Panc1 (cell line): ENCODE measurements around the gene METTL26. TPM values are rescaled to one million over a fixed set of nuclear protein-coding genes. Genes with fewer than 3 reads are reported as not detected.

Experiments used
- ATAC-seq: fragments of 200-7000 bp; cut with Tn5 transposase; 2 replicates; pipeline ENCODE4 v1.9.1; 2020; ENCODE audit warnings: mild to moderate bottlenecking, moderate library complexity
- BruUV-seq: library from RNA; stranded (reverse); fragments of 400-500 nt; replicated peaks from 2 replicates; lab custom pipeline; 2021; lab: Mats Ljungman, UMichigan
- CTCF ChIA-PET: fragments of 300-600 bp; sonication (Branson Sonifier 250); formaldehyde crosslinking; loops from one replicate; lab custom pipeline; 2022; ENCODE audit warnings: antibody characterized with exemption; lab: Charles Lee
- POLR2A ChIA-PET: fragments of 300-600 bp; sonication (Branson Sonifier 250); formaldehyde crosslinking; loops from one replicate; lab custom pipeline; 2022; ENCODE audit warnings: antibody characterized with exemption; lab: Charles Lee
- DNase-seq: peaks from one replicate; pipeline ENCODE4 v3.0.0-alpha.2; 2010; ENCODE audit warnings: low read depth, low spot score
- H3K27ac ChIP-seq: 2 replicates; pipeline ENCODE4 v1.5.1; 2011; ENCODE audit warnings: mild to moderate bottlenecking, low read length, inconsistent platforms
- H3K27me3 ChIP-seq: fragments of 200-500 bp; sonication (Bioruptor generic); 2 replicates; pipeline ENCODE4 v1.6.0; 2014; ENCODE audit warnings: low read length, inconsistent platforms; ENCODE audit not compliant: control insufficient read depth, insufficient read depth
- H3K36me3 ChIP-seq: fragments of 200-500 bp; sonication (Bioruptor generic); 2 replicates; pipeline ENCODE4 v1.5.1; 2014; ENCODE audit warnings: inconsistent platforms, mild to moderate bottlenecking, low read length, moderate library complexity; ENCODE audit not compliant: control insufficient read depth, insufficient read depth
- H3K4me1 ChIP-seq: 2 replicates; pipeline ENCODE4 v1.5.1; 2011; ENCODE audit warnings: inconsistent platforms, mild to moderate bottlenecking, low read length, moderate library complexity; ENCODE audit not compliant: control insufficient read depth, insufficient read depth
- H3K4me3 ChIP-seq, 2 experiments: 2 replicates each; pipeline ENCODE4 v1.5.1; 2011 to 2012; ENCODE audit warnings: low read depth in 2 of 2, low read length in 2 of 2, mild to moderate bottlenecking in 2 of 2, inconsistent platforms in 1 of 2, moderate library complexity in 1 of 2
- H3K9me3 ChIP-seq: fragments of 200-500 bp; sonication (Bioruptor generic); 2 replicates; pipeline ENCODE4 v1.5.1; 2014; ENCODE audit warnings: low read depth, mild to moderate bottlenecking, inconsistent platforms, low read length, moderate library complexity; ENCODE audit not compliant: control insufficient read depth, insufficient read depth
- POLR2AphosphoS5 ChIP-seq: IDR thresholded peaks from 2 replicates; pipeline ENCODE4 v1.6.1; 2012; ENCODE audit warnings: mild to moderate bottlenecking, low read depth, low read length, moderate library complexity
- REST ChIP-seq, 2 experiments: IDR thresholded peaks; 2 replicates each; pipeline ENCODE4 v1.6.1; 2011 to 2012; ENCODE audit warnings: low read depth in 2 of 2, control low read depth in 1 of 2, low read length in 1 of 2, mild to moderate bottlenecking in 1 of 2, moderate library complexity in 1 of 2; ENCODE audit not compliant: insufficient read depth in 1 of 2
- SIN3A ChIP-seq: IDR thresholded peaks from 2 replicates; pipeline ENCODE4 v1.6.1; 2012; ENCODE audit warnings: low read depth, mild to moderate bottlenecking, low read length, moderate library complexity, borderline replicate concordance; ENCODE audit not compliant: insufficient read depth
- TCF7L2 ChIP-seq: IDR thresholded peaks from 2 replicates; pipeline ENCODE4 v1.6.1; 2011; ENCODE audit warnings: mild to moderate bottlenecking, low read depth, low read length, inconsistent platforms
- in situ Hi-C: cut with HindIII; loops from 2 replicates; pipeline ENCODE4 v1.10.0; 2016; ENCODE audit warnings: low sequenced_read_pairs, low pct_unique_long_range_greater_than_20kb
- intact Hi-C: fragments of 100-400 bp; cut with micrococcal nuclease; formaldehyde crosslinking; loops from one replicate; pipeline ENCODE4 v1.10.0; 2022; ENCODE audit not compliant: unreplicated experiment
- total RNA-seq: library from RNA; stranded (reverse); gene quantifications from one replicate; pipeline ENCODE4 v1.2.1, GENCODE V29; 2021; ENCODE audit not compliant: unreplicated experiment
- TF ChIP-seq, protein P1 (sequence below): fragments of 450-650 bp; IDR thresholded peaks from 2 replicates; pipeline ENCODE4 v1.5.1; 2017; ENCODE audit warnings: mild to moderate bottlenecking

METTL26 gene
- total RNA-seq, 1 experiment from 2014 or later = 91.8 TPM

DNA sequence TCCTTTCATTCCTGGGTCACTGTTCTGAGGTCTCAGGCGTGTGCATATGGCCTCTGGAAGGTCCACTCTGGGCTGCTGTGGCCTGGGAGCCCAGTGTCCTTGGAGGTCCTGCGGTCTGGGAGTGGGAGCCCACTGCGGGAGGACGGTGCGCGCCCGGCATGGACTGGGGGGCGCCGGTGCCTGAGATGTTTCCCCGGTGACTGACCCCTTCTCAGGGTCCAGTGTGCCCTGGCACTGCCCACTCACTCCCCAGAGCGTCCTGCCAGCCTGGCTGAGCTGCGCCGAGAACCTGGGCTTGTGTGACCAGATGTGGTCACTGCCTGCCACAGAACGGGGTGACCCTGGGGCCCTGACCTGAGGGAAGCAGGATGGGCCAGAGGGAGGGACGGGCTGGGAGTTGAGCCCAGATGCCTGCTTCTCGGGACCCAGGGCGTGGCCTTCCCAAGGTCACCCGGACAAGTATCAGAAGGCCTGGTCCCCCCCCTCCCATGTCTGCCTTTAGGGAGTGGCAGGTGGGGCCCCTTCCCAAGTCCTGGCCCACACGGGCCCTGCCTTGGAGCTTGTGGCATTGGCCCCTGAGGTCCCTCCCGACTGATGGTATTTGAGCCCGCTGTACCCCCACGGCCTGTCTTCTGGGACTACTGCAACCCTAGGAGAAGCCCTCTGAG lies 38.2 kb upstream of the METTL26 start:
- peak; percentile 19 for ATAC-seq
- TF ChIP-seq POLR2AphosphoS5 (no peak), SIN3A (no peak), REST (IDR thresholded peaks at IDR 0.05; ENCODE audit: insufficient read depth in 1 of 2, low read depth in 2 of 2, low read length in 1 of 2) (no peak), TCF7L2 (no peak)
- TF ChIP-seq, protein P1, sequence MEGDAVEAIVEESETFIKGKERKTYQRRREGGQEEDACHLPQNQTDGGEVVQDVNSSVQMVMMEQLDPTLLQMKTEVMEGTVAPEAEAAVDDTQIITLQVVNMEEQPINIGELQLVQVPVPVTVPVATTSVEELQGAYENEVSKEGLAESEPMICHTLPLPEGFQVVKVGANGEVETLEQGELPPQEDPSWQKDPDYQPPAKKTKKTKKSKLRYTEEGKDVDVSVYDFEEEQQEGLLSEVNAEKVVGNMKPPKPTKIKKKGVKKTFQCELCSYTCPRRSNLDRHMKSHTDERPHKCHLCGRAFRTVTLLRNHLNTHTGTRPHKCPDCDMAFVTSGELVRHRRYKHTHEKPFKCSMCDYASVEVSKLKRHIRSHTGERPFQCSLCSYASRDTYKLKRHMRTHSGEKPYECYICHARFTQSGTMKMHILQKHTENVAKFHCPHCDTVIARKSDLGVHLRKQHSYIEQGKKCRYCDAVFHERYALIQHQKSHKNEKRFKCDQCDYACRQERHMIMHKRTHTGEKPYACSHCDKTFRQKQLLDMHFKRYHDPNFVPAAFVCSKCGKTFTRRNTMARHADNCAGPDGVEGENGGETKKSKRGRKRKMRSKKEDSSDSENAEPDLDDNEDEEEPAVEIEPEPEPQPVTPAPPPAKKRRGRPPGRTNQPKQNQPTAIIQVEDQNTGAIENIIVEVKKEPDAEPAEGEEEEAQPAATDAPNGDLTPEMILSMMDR = no peak
- intact Hi-C loops = no loop called here
- POLR2A ChIA-PET = no interaction called here
- H3K4me1 ChIP-seq = peaks cover 29% of the 10 kb centered on the region
- no peaks in the 10 kb centered on the region for H3K9me3 ChIP-seq
- H3K4me3 ChIP-seq = no peak overlapping the region
- H3K27me3 ChIP-seq = no peaks in the 10 kb centered on the region
- CTCF ChIA-PET = no interaction called here
- DNase-seq = no peak
- H3K27ac ChIP-seq = peak overlapping the region; percentile 62
- no TSS peak for BruUV-seq
- H3K36me3 ChIP-seq = peaks cover 3% of the 10 kb centered on the region; the same call in 1 of the 2 replicates
- in situ Hi-C loops = no loop called here

DNA sequence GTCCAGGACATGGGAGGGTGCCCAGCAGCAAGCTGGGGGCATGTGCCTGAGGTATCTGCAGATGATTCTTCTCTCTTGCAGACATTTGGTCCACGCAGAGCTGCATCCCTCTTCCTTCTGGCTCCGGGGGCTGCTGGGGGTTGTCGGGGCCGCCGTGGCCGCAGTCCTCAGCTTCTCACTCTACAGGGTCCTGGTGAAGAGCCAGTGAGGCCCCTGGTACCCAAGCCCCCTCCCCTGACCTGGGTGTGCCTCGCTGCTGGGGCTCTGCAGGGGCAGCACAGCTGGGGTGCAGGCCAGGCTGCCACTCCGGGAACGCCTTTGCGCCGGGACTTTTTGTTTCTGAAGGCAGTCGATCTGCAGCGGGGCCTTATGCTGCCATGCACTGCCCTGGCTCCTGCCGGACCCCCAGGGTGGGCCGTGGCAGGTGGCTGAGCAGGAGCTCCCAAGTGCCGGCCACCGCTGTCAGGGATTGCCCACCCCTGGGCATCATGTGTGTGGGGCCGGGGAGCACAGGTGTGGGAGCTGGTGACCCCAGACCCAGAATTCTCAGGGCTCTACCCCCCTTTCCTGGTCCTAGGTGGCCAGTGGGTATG lies 37.4 kb upstream of the METTL26 start:
- H3K4me3 ChIP-seq = no peak overlapping the region
- CTCF ChIA-PET = no interaction called here
- TF ChIP-seq REST (IDR thresholded peaks at IDR 0.05; ENCODE audit: insufficient read depth in 1 of 2, low read depth in 2 of 2, low read length in 1 of 2) (no peak), TCF7L2 (no peak), POLR2AphosphoS5 (no peak), SIN3A (no peak)
- TF ChIP-seq, protein P1 = no peak
- no peaks in the 10 kb centered on the region for H3K27me3 ChIP-seq
- H3K36me3 ChIP-seq = peaks cover 3% of the 10 kb centered on the region; the same call in 1 of the 2 replicates
- ATAC-seq (no peak), DNase-seq (no peak)
- H3K9me3 ChIP-seq = no peaks in the 10 kb centered on the region
- H3K27ac ChIP-seq = no peak overlapping the region
- intact Hi-C loops = no loop called here
- in situ Hi-C loops = no loop called here
- H3K4me1 ChIP-seq = peaks cover 28% of the 10 kb centered on the region
- POLR2A ChIA-PET = no interaction called here
- BruUV-seq = TSS peak; percentile 50
